Measurements from ENCODE around the gene POMGNT1. TPM values are rescaled to one million over a fixed set of nuclear protein-coding genes. Genes with fewer than 3 reads are reported as not detected.

The POMGNT1 gene
- total and polyA plus RNA-seq, 2 of the 13 experiments (the other 11 are each of a cell fraction or from before 2014, with no cell fraction given), result 33.9 to 46.8 TPM

GRCh38 chr1:46179138-46180081 is 18.8 kb downstream of the POMGNT1 start (continued):
- TF ChIP-seq ATF6 (CRISPR knock-in tag; conservative IDR thresholded peaks at IDR 0.05) (no peak), ARNT2 (CRISPR knock-in tag; IDR thresholded peaks at IDR 0.05; ENCODE audit: low read depth) (no peak), SNAPC5 (CRISPR knock-in tag; IDR thresholded peaks at IDR 0.05; ENCODE audit: borderline replicate concordance) (no peak), GTF3A (CRISPR knock-in tag; conservative IDR thresholded peaks at IDR 0.05) (no peak), BATF2 (CRISPR knock-in tag; IDR thresholded peaks at IDR 0.05) (no peak), PHF21A (CRISPR knock-in tag; IDR thresholded peaks at IDR 0.05) (no peak), ZNF580 (CRISPR knock-in tag; IDR thresholded peaks at IDR 0.05; ENCODE audit: borderline replicate concordance, low read depth) (peak; percentile 31; the same call in 1 of the 2 replicates), TEAD3 (CRISPR knock-in tag; optimal IDR thresholded peaks at IDR 0.05; ENCODE audit: borderline replicate concordance) (peak; percentile 29), ASH2L (IDR thresholded peaks at IDR 0.05; ENCODE audit: insufficient read length, low read depth, low read length) (no peak), ZNF646 (CRISPR knock-in tag; IDR thresholded peaks at IDR 0.05) (peak; percentile 80), HDAC1 (CRISPR knock-in tag; IDR thresholded peaks at IDR 0.05) (0 out of 2 replicates have a peak, but pooled peaks have one; percentile 19), ZNF12 (CRISPR knock-in tag; IDR thresholded peaks at IDR 0.05) (0 out of 2 replicates have a peak, but pooled peaks have one; percentile 3), ZNF761 (CRISPR knock-in tag; conservative IDR thresholded peaks at IDR 0.05) (0 out of 2 replicates have a peak, but pooled peaks have one; percentile 49), NFRKB (IDR thresholded peaks at IDR 0.05) (no peak), RXRB (CRISPR knock-in tag; IDR thresholded peaks at IDR 0.05; ENCODE audit: borderline replicate concordance) (peak; percentile 30; the same call in 1 of the 2 replicates), ZNF7 (CRISPR knock-in tag; IDR thresholded peaks at IDR 0.05) (no peak), EHMT2 (IDR thresholded peaks at IDR 0.05; ENCODE audit: borderline replicate concordance, low read depth, low read length) (no peak)

Data from HepG2 (cell line).